Fibroblast of the aortic adventitia (primary cell): Measurements from ENCODE around the gene XYLT1. TPM values are rescaled to one million over a fixed set of nuclear protein-coding genes. Genes with fewer than 3 reads are reported as not detected.

ENCODE experiments used
- DNase-seq: peaks from one replicate; pipeline ENCODE4 v3.0.0-alpha.2; 2010; ENCODE audit warnings: low read depth
- H3K4me3 ChIP-seq: 2 replicates; pipeline ENCODE4 v1.5.1; 2011; ENCODE audit warnings: low read depth, mild to moderate bottlenecking, control low read depth, low read length, moderate library complexity
- total RNA-seq: library from RNA; depleted of rRNA; stranded (reverse); fragments of >200 nt; gene quantifications from 2 replicates; pipeline ENCODE4 v1.2.3, GENCODE V29; 2012; ENCODE audit warnings: low replicate concordance
- TF ChIP-seq, protein P1 (sequence below): IDR thresholded peaks from 2 replicates; pipeline ENCODE4 v1.5.1; 2011; ENCODE audit warnings: mild to moderate bottlenecking, low read length, control low read depth, inconsistent platforms; ENCODE audit not compliant: insufficient read depth

The XYLT1 gene
- total RNA-seq, 1 donor, result 32.7 TPM

DNA sequence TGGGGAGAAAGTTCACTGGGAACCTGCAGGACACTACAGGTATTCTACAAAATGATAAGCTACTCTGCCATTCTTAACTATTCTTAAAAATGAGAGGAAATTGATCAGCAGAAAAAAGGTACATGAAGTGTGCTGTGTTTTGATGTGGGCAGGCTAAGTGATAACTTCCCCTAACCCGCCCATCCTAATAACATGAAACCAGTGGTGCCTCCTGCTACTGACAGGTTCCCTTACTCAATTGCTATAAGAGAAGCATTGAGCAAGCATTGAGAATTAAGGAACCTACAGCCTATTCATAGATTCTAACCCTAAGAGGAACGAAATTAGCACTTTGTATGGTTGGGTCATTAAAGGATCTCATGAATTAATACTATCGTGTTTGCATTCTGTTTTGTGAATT is 18.9 kb downstream of the XYLT1 start:
- no peak overlapping the region for H3K4me3 ChIP-seq
- TF ChIP-seq, protein P1, sequence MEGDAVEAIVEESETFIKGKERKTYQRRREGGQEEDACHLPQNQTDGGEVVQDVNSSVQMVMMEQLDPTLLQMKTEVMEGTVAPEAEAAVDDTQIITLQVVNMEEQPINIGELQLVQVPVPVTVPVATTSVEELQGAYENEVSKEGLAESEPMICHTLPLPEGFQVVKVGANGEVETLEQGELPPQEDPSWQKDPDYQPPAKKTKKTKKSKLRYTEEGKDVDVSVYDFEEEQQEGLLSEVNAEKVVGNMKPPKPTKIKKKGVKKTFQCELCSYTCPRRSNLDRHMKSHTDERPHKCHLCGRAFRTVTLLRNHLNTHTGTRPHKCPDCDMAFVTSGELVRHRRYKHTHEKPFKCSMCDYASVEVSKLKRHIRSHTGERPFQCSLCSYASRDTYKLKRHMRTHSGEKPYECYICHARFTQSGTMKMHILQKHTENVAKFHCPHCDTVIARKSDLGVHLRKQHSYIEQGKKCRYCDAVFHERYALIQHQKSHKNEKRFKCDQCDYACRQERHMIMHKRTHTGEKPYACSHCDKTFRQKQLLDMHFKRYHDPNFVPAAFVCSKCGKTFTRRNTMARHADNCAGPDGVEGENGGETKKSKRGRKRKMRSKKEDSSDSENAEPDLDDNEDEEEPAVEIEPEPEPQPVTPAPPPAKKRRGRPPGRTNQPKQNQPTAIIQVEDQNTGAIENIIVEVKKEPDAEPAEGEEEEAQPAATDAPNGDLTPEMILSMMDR, result no peak
- DNase-seq, result no peak

DNA sequence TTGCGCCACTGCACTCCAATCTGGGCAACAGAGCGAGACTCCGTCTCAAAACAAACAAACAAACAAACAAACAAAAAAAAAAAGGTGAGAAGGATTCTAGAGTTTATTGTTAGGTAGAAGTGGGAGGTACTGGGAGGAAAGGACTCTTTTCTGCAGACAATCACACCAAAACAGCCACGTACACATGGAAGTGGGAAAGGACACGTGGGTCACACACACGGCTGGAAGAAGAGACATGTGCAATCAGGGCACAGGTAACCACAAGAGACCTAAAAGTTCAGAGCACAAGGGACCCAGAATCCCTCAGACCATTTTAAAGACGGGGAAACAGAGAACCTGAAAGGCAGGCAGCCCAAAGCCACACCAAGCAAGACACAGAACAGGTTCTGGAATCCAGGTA is 20.5 kb downstream of the XYLT1 start:
- no peak for DNase-seq
- TF ChIP-seq, protein P1, result no peak
- no peak overlapping the region for H3K4me3 ChIP-seq

DNA sequence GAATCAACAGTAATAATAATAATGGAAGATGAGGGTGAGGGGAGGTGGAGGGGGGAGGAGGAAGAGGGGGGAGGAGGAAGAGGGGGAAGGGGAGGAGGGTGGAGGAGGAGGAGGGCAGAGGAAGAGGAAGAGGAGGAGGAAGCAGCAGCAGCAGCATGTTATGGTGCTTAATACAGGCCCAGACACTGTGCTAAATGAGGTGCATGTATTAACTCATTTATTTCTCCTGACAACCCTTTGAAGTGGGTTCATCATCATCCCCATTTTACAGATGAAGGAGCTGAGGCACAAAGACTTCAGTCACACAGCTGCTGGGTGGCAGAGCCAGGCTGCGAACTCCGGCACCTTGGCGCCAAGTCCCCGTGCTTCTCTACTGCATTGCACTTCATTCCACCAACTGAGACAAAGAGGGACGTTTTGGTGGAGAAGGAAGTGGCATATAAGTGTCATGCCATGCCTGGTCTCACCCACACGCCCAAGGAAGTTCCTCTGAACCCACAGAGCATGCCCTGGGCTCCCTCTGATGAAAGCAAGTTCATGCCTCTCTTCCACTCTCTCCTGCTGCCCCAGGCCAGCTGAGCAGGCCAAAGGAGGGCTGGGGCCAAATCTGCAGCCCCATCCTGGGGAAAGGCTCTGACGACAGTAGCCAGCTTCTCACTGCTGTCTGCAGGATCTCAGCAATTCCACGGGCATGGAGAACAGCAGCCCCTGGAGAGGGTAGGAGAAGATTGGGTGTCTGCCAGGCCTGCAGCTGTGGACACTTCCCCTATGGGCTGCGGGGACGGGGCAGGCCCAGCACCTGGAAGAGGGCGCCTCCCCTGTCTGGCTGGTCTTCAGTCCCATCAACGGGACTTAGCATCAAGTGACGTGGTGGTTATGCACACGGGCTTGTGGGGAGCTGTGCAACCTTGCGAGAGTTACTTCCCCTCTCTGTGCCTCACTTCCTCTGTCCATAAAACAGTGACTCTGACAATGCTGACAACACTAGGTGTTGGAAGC is 21.8 kb downstream of the XYLT1 start:
- no peak for DNase-seq
- no peak overlapping the region for H3K4me3 ChIP-seq
- TF ChIP-seq, protein P1, result no peak

DNA sequence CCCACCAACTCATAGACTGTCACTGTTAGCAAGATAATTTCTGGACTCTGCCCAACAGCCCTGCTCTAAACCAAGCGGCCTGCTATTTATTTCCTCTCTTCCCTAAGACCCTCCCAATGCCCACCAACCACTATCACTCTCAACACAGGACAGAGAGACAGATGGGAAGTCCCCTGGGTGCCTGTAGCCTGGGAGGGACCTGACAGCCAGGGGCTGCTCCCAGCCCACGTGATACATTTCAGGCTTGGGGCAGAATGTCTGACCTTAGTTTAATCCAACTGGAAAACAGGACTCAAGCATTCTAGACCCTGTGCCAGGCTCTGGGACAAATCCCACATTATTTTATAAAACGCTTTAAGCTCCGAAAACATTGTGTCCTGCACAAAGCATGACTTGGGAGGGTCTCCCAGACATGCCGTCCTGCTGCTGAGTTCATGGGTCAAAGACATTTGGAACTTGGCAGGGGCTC is 23.6 kb downstream of the XYLT1 start:
- no peak for DNase-seq
- no peak overlapping the region for H3K4me3 ChIP-seq
- TF ChIP-seq, protein P1, result no peak

DNA sequence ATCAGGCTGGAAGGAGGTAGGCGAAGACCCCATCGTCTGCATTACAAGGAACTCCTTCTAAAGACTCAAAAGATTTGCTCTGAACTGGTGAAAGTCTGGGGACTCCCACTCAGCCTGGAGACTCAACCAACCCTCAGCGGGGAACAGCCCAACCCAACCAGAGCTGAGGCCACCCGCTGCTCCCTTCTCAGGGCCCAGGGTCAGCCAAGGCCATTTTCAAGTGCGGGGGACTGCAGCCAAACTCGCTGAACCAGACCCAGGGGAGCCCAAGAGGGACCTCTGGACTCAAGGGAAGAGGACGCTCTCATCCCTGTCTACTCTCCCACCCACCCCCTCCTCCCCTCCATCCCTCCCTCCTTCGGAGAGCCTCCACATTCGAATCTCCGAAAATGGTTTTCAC is 24.1 kb downstream of the XYLT1 start:
- no peak overlapping the region for H3K4me3 ChIP-seq
- no peak for DNase-seq
- TF ChIP-seq, protein P1, result no peak

DNA sequence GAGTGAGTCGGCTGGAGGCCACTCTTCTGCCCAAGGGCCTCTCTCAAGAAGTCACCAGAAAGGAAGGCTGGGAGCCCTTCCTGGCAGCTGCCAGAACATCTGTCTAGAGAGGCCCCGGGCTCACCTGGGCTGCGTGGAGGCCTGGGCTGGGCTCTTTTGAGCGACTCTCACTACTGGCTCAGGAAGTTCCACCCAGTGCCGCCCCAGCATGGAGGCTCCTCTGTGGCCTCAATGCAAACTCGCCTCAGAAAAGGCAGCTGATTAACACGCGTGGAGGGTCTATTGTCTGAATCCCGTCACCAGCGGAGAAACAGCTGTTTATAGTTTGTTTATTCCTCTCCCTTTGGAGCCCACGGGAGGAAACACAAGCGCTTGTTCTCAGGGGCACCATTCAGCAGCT is 25.3 kb downstream of the XYLT1 start:
- TF ChIP-seq, protein P1, result no peak
- H3K4me3 ChIP-seq, result no peak overlapping the region
- no peak for DNase-seq

DNA sequence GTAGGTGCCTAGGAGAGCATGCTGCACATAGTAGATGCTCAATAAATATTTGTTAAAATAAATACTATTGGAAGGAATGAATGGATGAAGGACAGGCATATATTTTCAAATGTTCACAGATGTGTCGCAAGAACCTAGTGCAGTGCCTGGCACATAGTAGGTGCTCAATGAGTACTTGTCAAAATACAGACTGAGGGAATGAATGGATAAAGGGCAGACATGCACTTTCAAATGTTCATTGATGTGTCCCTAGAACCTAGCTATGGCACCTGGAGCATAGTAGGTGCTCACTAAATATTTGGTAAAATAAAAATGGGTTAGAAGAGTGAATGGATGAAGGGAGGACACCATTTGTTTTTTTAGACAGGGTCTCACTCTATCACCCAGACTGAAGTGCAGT is 26.1 kb downstream of the XYLT1 start:
- TF ChIP-seq, protein P1, result no peak
- no peak overlapping the region for H3K4me3 ChIP-seq
- no peak for DNase-seq
